ENCODE measurements around the gene IPCEF1. TPM values are rescaled to one million over a fixed set of nuclear protein-coding genes. Genes with fewer than 3 reads are reported as not detected.
"Not testable (repeated sequence)": the region's sequence is repeated elsewhere in the genome, so short reads cannot be mapped to it uniquely, and the experiment has no call there.

The IPCEF1 gene
- polyA plus RNA-seq, 1 donor from 2014 or later = 3.9 TPM

DNA sequence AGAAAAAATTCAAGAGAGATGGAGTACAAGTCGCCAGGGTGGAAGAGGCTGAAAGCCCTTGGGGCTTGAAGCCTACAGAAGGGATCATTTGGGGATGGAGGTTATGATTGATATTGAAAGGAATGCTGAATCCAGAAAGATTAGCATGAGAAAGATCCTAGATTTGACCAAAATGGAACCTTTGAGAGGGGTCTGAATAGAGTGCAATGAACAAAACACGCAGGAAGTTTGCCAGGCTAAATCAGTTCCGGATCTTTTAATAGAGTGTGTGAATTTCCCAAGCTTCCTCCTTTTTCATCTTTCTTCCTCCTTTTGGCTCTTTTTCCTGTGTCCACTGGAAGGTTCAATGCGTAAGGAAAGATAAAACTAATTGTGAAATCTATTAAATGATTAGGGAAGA is 15.3 kb downstream of the IPCEF1 start:
- Histone ChIP-seq H3K27me3 (ENCODE audit: insufficient read depth, low read depth, low read length) (no peaks in the 10 kb centered on the region), H3K27ac (ENCODE audit: low read length) (no peak overlapping the region), H3K9me2 (ENCODE audit: insufficient read depth, low read length) (no peaks in the 10 kb centered on the region), H3F3A (ENCODE audit: insufficient read depth, low read length, poor library complexity, severe bottlenecking) (no peaks in the 10 kb centered on the region), H3K4me3 (ENCODE audit: low read length) (no peak overlapping the region), H4K20me1 (ENCODE audit: insufficient read depth) (no peaks in the 10 kb centered on the region), H3K9ac (ENCODE audit: low read length) (no peak overlapping the region), H3K79me2 (replicated peaks; ENCODE audit: insufficient read depth, low read length) (no peaks in the 10 kb centered on the region), H2AFZ (ENCODE audit: low read depth, low read length) (no peak overlapping the region), H3K36me3 (ENCODE audit: insufficient read depth, low read length) (no peaks in the 10 kb centered on the region), H3K4me2 (ENCODE audit: low read length) (no peak overlapping the region), H3K9me3 (ENCODE audit: low read length) (no peaks in the 10 kb centered on the region)
- no peak for TF ChIP-seq EZH2 (IDR thresholded peaks at IDR 0.05; ENCODE audit: borderline replicate concordance, insufficient read depth, low read length, poor library complexity, severe bottlenecking)
- TF ChIP-seq RAD21 (conservative IDR thresholded peaks at IDR 0.05) = no peak
- no peak for TF ChIP-seq SMC3 (conservative IDR thresholded peaks at IDR 0.05; ENCODE audit: poor library complexity)
- TF ChIP-seq, protein P1, sequence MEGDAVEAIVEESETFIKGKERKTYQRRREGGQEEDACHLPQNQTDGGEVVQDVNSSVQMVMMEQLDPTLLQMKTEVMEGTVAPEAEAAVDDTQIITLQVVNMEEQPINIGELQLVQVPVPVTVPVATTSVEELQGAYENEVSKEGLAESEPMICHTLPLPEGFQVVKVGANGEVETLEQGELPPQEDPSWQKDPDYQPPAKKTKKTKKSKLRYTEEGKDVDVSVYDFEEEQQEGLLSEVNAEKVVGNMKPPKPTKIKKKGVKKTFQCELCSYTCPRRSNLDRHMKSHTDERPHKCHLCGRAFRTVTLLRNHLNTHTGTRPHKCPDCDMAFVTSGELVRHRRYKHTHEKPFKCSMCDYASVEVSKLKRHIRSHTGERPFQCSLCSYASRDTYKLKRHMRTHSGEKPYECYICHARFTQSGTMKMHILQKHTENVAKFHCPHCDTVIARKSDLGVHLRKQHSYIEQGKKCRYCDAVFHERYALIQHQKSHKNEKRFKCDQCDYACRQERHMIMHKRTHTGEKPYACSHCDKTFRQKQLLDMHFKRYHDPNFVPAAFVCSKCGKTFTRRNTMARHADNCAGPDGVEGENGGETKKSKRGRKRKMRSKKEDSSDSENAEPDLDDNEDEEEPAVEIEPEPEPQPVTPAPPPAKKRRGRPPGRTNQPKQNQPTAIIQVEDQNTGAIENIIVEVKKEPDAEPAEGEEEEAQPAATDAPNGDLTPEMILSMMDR (IDR thresholded peaks at IDR 0.05; ENCODE audit: poor library complexity, severe bottlenecking) = no peak
- TF ChIP-seq TAF1 (IDR thresholded peaks at IDR 0.05; ENCODE audit: low read depth) = no peak
- no peak for TF ChIP-seq MXI1 (conservative IDR thresholded peaks at IDR 0.05; ENCODE audit: poor library complexity, severe bottlenecking)
- TF ChIP-seq REST (IDR thresholded peaks at IDR 0.05; ENCODE audit: borderline replicate concordance) = no peak
- no peak for TF ChIP-seq POLR2AphosphoS5 (IDR thresholded peaks at IDR 0.05)
- no peak for TF ChIP-seq EP300 (conservative IDR thresholded peaks at IDR 0.05; ENCODE audit: poor library complexity, severe bottlenecking)

DNA sequence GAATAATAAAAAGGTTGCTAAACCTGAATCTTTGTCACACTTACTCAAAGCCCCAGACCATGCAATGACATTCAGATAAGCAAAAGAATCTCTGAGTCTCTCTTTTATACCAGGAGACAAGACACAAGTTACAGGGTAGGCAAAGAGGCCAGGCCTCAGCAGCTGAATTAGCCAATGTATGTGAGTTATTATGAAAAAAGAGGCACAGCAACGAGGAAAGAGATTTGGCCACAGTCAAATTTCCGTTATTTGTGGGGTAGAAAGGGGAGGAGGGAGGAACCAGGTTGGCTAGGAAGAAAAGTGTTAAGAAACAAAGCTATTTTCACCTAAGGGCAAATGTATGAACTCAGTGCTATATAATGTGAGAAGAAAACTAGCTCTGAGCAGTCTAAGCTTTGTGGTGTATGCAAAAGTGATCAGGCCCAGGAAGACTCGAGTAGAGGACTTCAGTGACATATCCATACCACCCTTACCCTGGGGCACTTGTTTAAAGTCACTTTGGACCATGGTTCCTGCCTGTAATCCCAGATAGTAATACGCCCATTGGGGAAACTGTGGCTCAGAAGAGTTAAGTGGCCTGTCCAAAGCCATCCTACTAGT is 19.1 kb downstream of the IPCEF1 start:
- H3K4me2 ChIP-seq (ENCODE audit: low read length) = no peak overlapping the region
- H2AFZ ChIP-seq (ENCODE audit: low read depth, low read length) = no peak overlapping the region
- no peak overlapping the region for H3K27ac ChIP-seq (ENCODE audit: low read length)
- no peaks in the 10 kb centered on the region for H3F3A ChIP-seq (ENCODE audit: insufficient read depth, low read length, poor library complexity, severe bottlenecking)
- no peak overlapping the region for H3K9ac ChIP-seq (ENCODE audit: low read length)
- no peak for TF ChIP-seq MXI1 (conservative IDR thresholded peaks at IDR 0.05; ENCODE audit: poor library complexity, severe bottlenecking)
- no peak for TF ChIP-seq EZH2 (IDR thresholded peaks at IDR 0.05; ENCODE audit: borderline replicate concordance, insufficient read depth, low read length, poor library complexity, severe bottlenecking)
- TF ChIP-seq TAF1 (IDR thresholded peaks at IDR 0.05; ENCODE audit: low read depth) = no peak
- TF ChIP-seq, protein P1 (IDR thresholded peaks at IDR 0.05; ENCODE audit: poor library complexity, severe bottlenecking) = no peak
- TF ChIP-seq RAD21 (conservative IDR thresholded peaks at IDR 0.05) = no peak
- no peak for TF ChIP-seq SMC3 (conservative IDR thresholded peaks at IDR 0.05; ENCODE audit: poor library complexity)
- no peak for TF ChIP-seq REST (IDR thresholded peaks at IDR 0.05; ENCODE audit: borderline replicate concordance)
- no peak for TF ChIP-seq POLR2AphosphoS5 (IDR thresholded peaks at IDR 0.05)
- no peak for TF ChIP-seq EP300 (conservative IDR thresholded peaks at IDR 0.05; ENCODE audit: poor library complexity, severe bottlenecking)
- H3K27me3 ChIP-seq (ENCODE audit: insufficient read depth, low read depth, low read length) = no peaks in the 10 kb centered on the region
- H3K36me3 ChIP-seq (ENCODE audit: insufficient read depth, low read length) = no peaks in the 10 kb centered on the region
- no peaks in the 10 kb centered on the region for H4K20me1 ChIP-seq (ENCODE audit: insufficient read depth)
- no peaks in the 10 kb centered on the region for H3K9me2 ChIP-seq (ENCODE audit: insufficient read depth, low read length)
- no peaks in the 10 kb centered on the region for H3K9me3 ChIP-seq (ENCODE audit: low read length)
- no peak overlapping the region for H3K4me3 ChIP-seq (ENCODE audit: low read length)
- no peaks in the 10 kb centered on the region for H3K79me2 ChIP-seq (replicated peaks; ENCODE audit: insufficient read depth, low read length)

DNA sequence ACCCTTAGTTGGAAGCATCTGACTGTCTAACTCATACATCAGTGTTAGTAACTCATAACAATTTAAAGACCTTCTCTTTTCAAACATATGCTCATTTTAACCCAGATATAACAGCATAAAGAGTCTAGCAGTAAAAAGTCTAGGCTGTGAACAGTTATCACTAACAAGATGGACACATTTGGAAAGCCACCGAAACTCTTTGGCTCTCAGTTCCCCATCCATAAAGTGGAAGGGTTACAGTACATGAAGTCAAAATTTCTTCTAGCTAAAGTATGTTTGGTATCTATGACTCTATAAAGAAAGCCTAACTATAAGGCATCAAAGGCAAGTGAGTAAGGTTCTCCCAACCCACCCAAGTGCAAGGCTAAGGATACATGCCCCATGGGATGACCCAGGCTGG is 22.5 kb downstream of the IPCEF1 start:
- not testable (repeated sequence) for H3K4me2 ChIP-seq (ENCODE audit: low read length); H4K20me1 ChIP-seq (ENCODE audit: insufficient read depth); H3K9me2 ChIP-seq (ENCODE audit: insufficient read depth, low read length); H3K9ac ChIP-seq (ENCODE audit: low read length); H3K79me2 ChIP-seq (replicated peaks; ENCODE audit: insufficient read depth, low read length); H3K36me3 ChIP-seq (ENCODE audit: insufficient read depth, low read length); H3K4me3 ChIP-seq (ENCODE audit: low read length); H3K27ac ChIP-seq (ENCODE audit: low read length); H3F3A ChIP-seq (ENCODE audit: insufficient read depth, low read length, poor library complexity, severe bottlenecking); H3K27me3 ChIP-seq (ENCODE audit: insufficient read depth, low read depth, low read length); H3K9me3 ChIP-seq (ENCODE audit: low read length); H2AFZ ChIP-seq (ENCODE audit: low read depth, low read length)
